H1 (cell line): ENCODE measurements around the gene VWA3B. TPM values are rescaled to one million over a fixed set of nuclear protein-coding genes. Genes with fewer than 3 reads are reported as not detected.

Experiments
- ASH2L ChIP-seq: fragments of 200-600, 300-600 bp; sonication (generic); IDR thresholded peaks from one replicate; pipeline ENCODE4 v1.7.1; 2017; ENCODE audit warnings: low read length
- BACH1 ChIP-seq: IDR thresholded peaks from 2 replicates; pipeline ENCODE4 v1.6.1; 2012; ENCODE audit warnings: low read length, improper control_type of control experiment
- CHD2 ChIP-seq: IDR thresholded peaks from 2 replicates; pipeline ENCODE4 v1.6.1; 2012; ENCODE audit warnings: low read length, improper control_type of control experiment
- CHD7 ChIP-seq: fragments of 300-600 bp; sonication (generic); IDR thresholded peaks from 2 replicates; pipeline ENCODE4 v1.7.1; 2012; ENCODE audit warnings: low read length, moderate library complexity, mild to moderate bottlenecking, inconsistent platforms; ENCODE audit not compliant: insufficient replicate concordance
- E2F6 ChIP-seq: IDR thresholded peaks from 2 replicates; pipeline ENCODE4 v1.6.1; 2012; ENCODE audit warnings: inconsistent platforms
- polyA plus RNA-seq, 7 experiments: library from polyadenylated mRNA; depleted of rRNA in 3 of 7; stranded (reverse) in 5 of 7; unstranded in 2 of 7; fragments of >200 nt in 5 of 7; fragments of 200-250 nt in 2 of 7; gene quantifications; 1 replicate in 5 of 7; 2 replicates in 1 of 7; 4 replicates in 1 of 7; pipeline versions ENCODE4 v1.2.1 to v1.2.3, GENCODE V29; 2011 to 2013; ENCODE audit warnings: missing spikeins in 2 of 7, mixed read lengths in 2 of 7
- total RNA-seq: library from RNA; stranded (reverse); fragmentation: NEBNext Ultra II Directional; extraction: Animal tissue kit (Norgen Biotek cat#: 25700); gene quantifications from 2 replicates; pipeline ENCODE4 v1.2.1, GENCODE V29; 2021

VWA3B gene
- total and polyA plus RNA-seq, 2 of the 8 experiments (the other 6 are each of a cell fraction or from before 2014, with no cell fraction given), result not detected

- TF ChIP-seq CHD7 (no peak), BACH1 (no peak), ASH2L (no peak), CHD2 (no peak), E2F6 (no peak)
Measured at GRCh38 chr2:98172951-98173350, 86.0 kb downstream of the VWA3B start (continued).
